Middle frontal gyrus (tissue), 1 donor: ENCODE measurements around the gene IL17RA.
"Not testable (repeated sequence)": the region's sequence is repeated elsewhere in the genome, so short reads cannot be mapped to it uniquely, and the experiment has no call there.

Source experiments
- DNase-seq: peaks from one replicate; pipeline ENCODE4 v3.0.0-alpha.2; 2015; ENCODE audit warnings: low spot score; ENCODE audit errors: extremely low spot score

Gene IL17RA

GRCh38 chr22:17084554-17085276, at the start of gene IL17RA:
IL17RA (plus strand) TSS chr22:17085000; CDS start chr22:17085092, 92 bp downstream.
- peak; percentile 12 for DNase-seq

GRCh38 chr22:17035246-17035645, 49.6 kb upstream of the IL17RA start:
- DNase-seq: no peak

GRCh38 chr22:17035976-17036841, 48.6 kb upstream of the IL17RA start:
- not testable (repeated sequence) for DNase-seq

- not testable (repeated sequence) for DNase-seq
Observed at GRCh38 chr22:17036842-17037711, 47.7 kb upstream of the IL17RA start.

- DNase-seq: no peak
Observed at GRCh38 chr22:17043521-17043920, 41.3 kb upstream of the IL17RA start.

- no peak for DNase-seq
Observed at GRCh38 chr22:17046566-17047348, 38.0 kb upstream of the IL17RA start.

GRCh38 chr22:17047656-17048055, 37.1 kb upstream of the IL17RA start:
- DNase-seq: no peak

- DNase-seq: no peak
Observed at GRCh38 chr22:17056058-17056457, 28.7 kb upstream of the IL17RA start.

GRCh38 chr22:17056807-17057206, 28.0 kb upstream of the IL17RA start:
- no peak for DNase-seq

GRCh38 chr22:17057959-17058814, 26.6 kb upstream of the IL17RA start:
- peak; percentile 27 for DNase-seq

GRCh38 chr22:17060126-17060525, 24.7 kb upstream of the IL17RA start:
- DNase-seq: no peak

GRCh38 chr22:17063411-17064106, 21.2 kb upstream of the IL17RA start:
- no peak for DNase-seq

GRCh38 chr22:17064498-17065100, 20.2 kb upstream of the IL17RA start:
- no peak for DNase-seq

GRCh38 chr22:17065433-17065832, 19.4 kb upstream of the IL17RA start:
- no peak for DNase-seq

GRCh38 chr22:17072877-17073276, 11.9 kb upstream of the IL17RA start:
- DNase-seq: no peak

- DNase-seq: no peak
Observed at GRCh38 chr22:17074648-17075002, 10.2 kb upstream of the IL17RA start.

- DNase-seq: no peak
Observed at GRCh38 chr22:17077255-17077654, 7.5 kb upstream of the IL17RA start.

- DNase-seq: no peak
Observed at GRCh38 chr22:17079572-17079971, 5.2 kb upstream of the IL17RA start.

- DNase-seq: no peak
Observed at GRCh38 chr22:17083255-17083654, 1.5 kb upstream of the IL17RA start.
